Pancreas (tissue), 10 donors: ENCODE data around the gene VWA3B. TPM values are rescaled to one million over a fixed set of nuclear protein-coding genes. Genes with fewer than 3 reads are reported as not detected.
"Not testable (repeated sequence)": the region's sequence is repeated elsewhere in the genome, so short reads cannot be mapped to it uniquely, and the experiment has no call there.

Experiments used
- ATAC-seq, 4 donors: fragments of 200-7000 bp; cut with Tn5 transposase; one replicate each; pipeline versions ENCODE4 v1.8.0 to v1.9.1; 2020; ENCODE audit warnings: mild to moderate bottlenecking in 4 of 4, moderate library complexity in 4 of 4
- DNase-seq, 6 donors: peaks; one replicate each; pipeline ENCODE4 v3.0.0-alpha.2; 2020
- FAIRE-seq: peaks from 2 replicates; lab custom pipeline; 2012; peaks lifted over from hg19 to GRCh38; lab: Jason Lieb, UNC
- H3K27ac ChIP-seq, 4 donors: fragments of 200-600 bp; sonication (generic); 1 replicate in 3 of 4; 2 replicates in 1 of 4; pipeline versions ENCODE4 v1.5.0 to v1.8.0; 2020
- H3K27me3 ChIP-seq, 4 donors: fragments of 200-600 bp; one replicate each; pipeline ENCODE4 v1.8.0; 2021
- H3K36me3 ChIP-seq, 3 donors: fragments of 200-600 bp; sonication (generic) in 1 of 3; one replicate each; pipeline versions ENCODE4 v1.5.0 to v1.8.0; 2020 to 2021
- H3K4me1 ChIP-seq, 3 donors: fragments of 200-600 bp; one replicate each; pipeline ENCODE4 v1.8.0; 2021
- H3K4me3 ChIP-seq, 4 donors: fragments of 200-600 bp; sonication (generic) in 2 of 4; one replicate each; pipeline versions ENCODE4 v1.5.0 to v1.8.0; 2020 to 2021
- H3K9me3 ChIP-seq, 4 donors: fragments of 200-600 bp; one replicate each; pipeline ENCODE4 v1.8.0; 2021
- WGBS, 2 donors: extraction: QIAGEN DNeasy Blood & Tissue Kit; methylation state at CpG; one replicate each; pipeline ENCODE4 v1.1.7; 2013; 5-methylcytosine and 5-hydroxymethylcytosine counted together
- intact Hi-C, 3 donors: fragments of 100-400 bp; cut with DNase I; formaldehyde crosslinking; loops; one replicate each; pipeline versions ENCODE4 v1.11.1 to v1.14.2; 2022
- polyA plus RNA-seq, 2 donors: library from polyadenylated mRNA; stranded (reverse); fragments of 200-250 nt; gene quantifications; one replicate each; pipeline ENCODE4 v1.2.3, GENCODE V29; 2013
- total RNA-seq, 6 donors: library from RNA; stranded (reverse); fragmentation: NEBNext Ultra II Directional in 4 of 6; extraction: Animal tissue kit (Norgen Biotek cat#: 25700) in 4 of 6; gene quantifications; one replicate each; pipeline versions ENCODE4 v1.2.1 to v1.2.4, GENCODE V29; 2021 to 2023
- TF ChIP-seq, protein P1 (sequence below), 4 donors: fragments of 200-600 bp; sonication (generic) in 3 of 4; IDR thresholded peaks; one replicate each; pipeline versions ENCODE4 v1.5.0 to v1.8.0; 2021; ENCODE audit warnings: antibody characterized with exemption in 4 of 4
- donor health status: healthy with polysubstance abuse.
- donor health status: DM: no; HTN: no; CAD: no; lungs with moderate emphysema.
- donor health status: DM: no; HTN: no; CAD: no.
- donor health status: control.
- donor health status: control.
- donor health status: Bipolar disorder and iron deficiency.
- donor health status: DM: yes; HTN: yes; CAD: no.
- donor health status: DM: no; HTN: no; CAD: no.
- donor health status: DM: no; HTN: no; CAD: no.
- donor health status: DM: yes; HTN: yes; CAD: no.

Gene VWA3B
- total and polyA plus RNA-seq, 8 donors, result 0.04 to 0.24 (median 0.07) TPM; not detected in 5

GRCh38 chr2:98140210-98140609 is 53.2 kb downstream of the VWA3B start:
- 65 to 72% methylated on average over 5 of the region's 5 CpGs for WGBS, 2 donors
- ATAC-seq (no peak), DNase-seq (no peak), FAIRE-seq (no peak)
- Histone ChIP-seq H3K9me3 (no peaks in the 10 kb centered on the region), H3K4me3 (no peak overlapping the region), H3K27ac (no peak overlapping the region), H3K4me1 (no peaks in the 10 kb centered on the region), H3K36me3 (no peaks in the 10 kb centered on the region), H3K27me3 (no peaks in the 10 kb centered on the region)
- TF ChIP-seq, protein P1, sequence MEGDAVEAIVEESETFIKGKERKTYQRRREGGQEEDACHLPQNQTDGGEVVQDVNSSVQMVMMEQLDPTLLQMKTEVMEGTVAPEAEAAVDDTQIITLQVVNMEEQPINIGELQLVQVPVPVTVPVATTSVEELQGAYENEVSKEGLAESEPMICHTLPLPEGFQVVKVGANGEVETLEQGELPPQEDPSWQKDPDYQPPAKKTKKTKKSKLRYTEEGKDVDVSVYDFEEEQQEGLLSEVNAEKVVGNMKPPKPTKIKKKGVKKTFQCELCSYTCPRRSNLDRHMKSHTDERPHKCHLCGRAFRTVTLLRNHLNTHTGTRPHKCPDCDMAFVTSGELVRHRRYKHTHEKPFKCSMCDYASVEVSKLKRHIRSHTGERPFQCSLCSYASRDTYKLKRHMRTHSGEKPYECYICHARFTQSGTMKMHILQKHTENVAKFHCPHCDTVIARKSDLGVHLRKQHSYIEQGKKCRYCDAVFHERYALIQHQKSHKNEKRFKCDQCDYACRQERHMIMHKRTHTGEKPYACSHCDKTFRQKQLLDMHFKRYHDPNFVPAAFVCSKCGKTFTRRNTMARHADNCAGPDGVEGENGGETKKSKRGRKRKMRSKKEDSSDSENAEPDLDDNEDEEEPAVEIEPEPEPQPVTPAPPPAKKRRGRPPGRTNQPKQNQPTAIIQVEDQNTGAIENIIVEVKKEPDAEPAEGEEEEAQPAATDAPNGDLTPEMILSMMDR (IDR thresholded peaks at IDR 0.05), result no peak
- intact Hi-C loops, result no loop called here

DNA sequence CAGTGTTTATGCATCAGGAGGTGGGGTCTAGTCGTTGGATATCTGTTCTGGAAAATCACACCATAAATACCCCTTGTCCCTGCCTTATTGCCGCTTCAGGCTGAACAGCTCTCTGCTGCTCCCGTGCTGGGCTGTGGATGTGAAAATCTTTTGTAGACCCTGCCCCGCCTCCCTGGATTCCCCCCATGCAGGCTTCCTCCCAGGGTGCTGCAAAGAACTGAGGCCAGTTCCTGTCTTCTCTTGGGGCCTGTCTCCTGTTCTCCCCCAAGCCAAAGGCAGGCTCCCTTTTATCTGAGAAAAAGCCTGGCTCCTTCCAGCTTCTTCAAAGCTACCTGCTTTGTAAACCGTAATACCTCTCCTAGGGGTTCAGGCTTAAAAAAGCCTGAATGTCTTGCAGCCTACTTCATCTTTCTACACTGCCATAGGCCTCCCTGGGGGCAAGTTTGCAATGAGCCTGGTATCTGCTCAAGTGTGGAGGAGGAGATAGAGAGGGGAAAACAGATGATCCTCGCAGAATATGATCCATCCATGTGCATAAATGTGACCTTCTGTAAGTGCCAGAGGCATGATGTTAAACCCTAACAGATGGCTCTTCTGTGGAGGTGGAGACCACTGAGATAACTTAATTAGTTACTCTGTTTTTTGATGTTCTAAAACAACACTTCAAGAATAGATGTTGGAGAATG is 55.3 kb downstream of the VWA3B start:
- H3K4me1 ChIP-seq, result no peaks in the 10 kb centered on the region
- FAIRE-seq (no peak), ATAC-seq (no peak), DNase-seq (no peak)
- no peaks in the 10 kb centered on the region for H3K27me3 ChIP-seq
- H3K27ac ChIP-seq, result no peak overlapping the region
- 60 to 62% methylated on average over 6 of the region's 6 CpGs for WGBS, 2 donors
- no peaks in the 10 kb centered on the region for H3K9me3 ChIP-seq
- intact Hi-C loops, result no loop called here
- H3K36me3 ChIP-seq, result no peaks in the 10 kb centered on the region
- no peak overlapping the region for H3K4me3 ChIP-seq
- TF ChIP-seq, protein P1 (IDR thresholded peaks at IDR 0.05), result no peak

DNA sequence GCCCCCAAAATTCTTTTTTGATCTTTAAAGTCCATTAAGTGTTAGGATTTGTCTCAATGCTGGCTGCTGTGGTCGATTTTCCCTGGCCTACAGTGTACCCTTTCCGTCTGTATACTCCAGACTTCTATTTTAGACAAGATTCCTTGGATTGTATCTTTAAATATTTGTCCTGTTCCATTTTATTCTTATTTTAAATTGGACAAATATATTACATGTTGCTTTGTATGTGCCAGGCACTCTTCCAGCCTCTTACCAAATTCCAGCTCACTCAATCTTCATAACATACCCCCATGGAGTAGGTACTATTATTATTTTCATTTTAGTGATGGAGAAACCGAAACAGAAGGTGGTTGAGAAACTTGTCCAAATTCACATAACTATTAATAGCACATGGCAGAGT is 58.1 kb downstream of the VWA3B start:
- DNase-seq (no peak), ATAC-seq (no peak), FAIRE-seq (no peak)
- Histone ChIP-seq H3K4me1 (no peaks in the 10 kb centered on the region), H3K9me3 (no peaks in the 10 kb centered on the region), H3K4me3 (no peak overlapping the region), H3K27ac (no peak overlapping the region), H3K27me3 (no peaks in the 10 kb centered on the region), H3K36me3 (no peaks in the 10 kb centered on the region)
- intact Hi-C loops, result no loop called here
- 57 to 69% methylated on average over 3 of the region's 3 CpGs for WGBS, 2 donors
- TF ChIP-seq, protein P1 (IDR thresholded peaks at IDR 0.05), result no peak

DNA sequence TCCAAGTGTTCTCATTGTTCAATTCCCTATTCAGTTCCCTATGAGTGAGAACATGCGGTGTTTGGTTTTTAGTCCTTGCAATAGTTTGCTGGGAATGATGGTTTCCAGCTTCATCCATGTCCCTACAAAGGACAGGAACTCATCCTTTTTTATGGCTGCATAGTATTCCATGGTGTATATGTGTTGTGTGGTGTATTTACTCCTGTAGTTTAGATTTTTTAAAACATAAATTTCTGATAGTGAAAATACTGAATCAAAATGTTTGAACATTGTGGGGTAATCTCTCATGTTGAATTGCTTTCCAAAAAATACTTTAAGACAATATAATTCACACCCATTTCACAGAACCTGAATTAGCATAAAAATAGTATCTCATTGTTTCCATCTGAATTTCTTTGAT is 60.9 kb downstream of the VWA3B start:
- H3K27me3 ChIP-seq, FAIRE-seq, H3K9me3 ChIP-seq, ATAC-seq, H3K4me1 ChIP-seq, H3K36me3 ChIP-seq, H3K27ac ChIP-seq, H3K4me3 ChIP-seq, DNase-seq, intact Hi-C loops: not testable (repeated sequence)
- WGBS, 2 donors, result 86 to 93% methylated on average over 1 of the region's 1 CpG

- DNase-seq (no peak), FAIRE-seq (no peak), ATAC-seq (peak in 2 of 4 donors; percentile 18 to 33)
- no peaks in the 10 kb centered on the region for H3K36me3 ChIP-seq
- peak overlapping the region in 1 of 4 donors; percentile 19 for H3K27ac ChIP-seq
- TF ChIP-seq, protein P1 (IDR thresholded peaks at IDR 0.05), result no peak
- intact Hi-C loops, result no loop called here
- no peaks in the 10 kb centered on the region for H3K27me3 ChIP-seq
- 34 to 44% methylated on average over 3 of the region's 3 CpGs for WGBS, 2 donors
- peak overlapping the region in 2 of 4 donors; percentile 6 to 20 for H3K4me3 ChIP-seq
- H3K4me1 ChIP-seq, result no peaks in the 10 kb centered on the region
- H3K9me3 ChIP-seq, result no peaks in the 10 kb centered on the region
Measured at GRCh38 chr2:98148595-98149332, 61.8 kb downstream of the VWA3B start.
